Testis (tissue), 2 donors: Measurements from ENCODE around the gene CDH24.

ENCODE experiments used
- POLR2A ChIP-seq: fragments of 450-650 bp; IDR thresholded peaks from one replicate; pipeline ENCODE4 v1.6.1; 2017; ENCODE audit warnings: antibody characterized with exemption, mild to moderate bottlenecking, moderate library complexity
- TF ChIP-seq, protein P1 (sequence below), 3 experiments: fragments of 450-650 bp in 2 of 3; fragments of 200-600 bp in 1 of 3; sonication (generic) in 1 of 3; IDR thresholded peaks; one replicate each; pipeline ENCODE4 v1.5.1; 2016 to 2019; ENCODE audit warnings: antibody characterized with exemption in 3 of 3, mild to moderate bottlenecking in 2 of 3, moderate library complexity in 1 of 3

DNA sequence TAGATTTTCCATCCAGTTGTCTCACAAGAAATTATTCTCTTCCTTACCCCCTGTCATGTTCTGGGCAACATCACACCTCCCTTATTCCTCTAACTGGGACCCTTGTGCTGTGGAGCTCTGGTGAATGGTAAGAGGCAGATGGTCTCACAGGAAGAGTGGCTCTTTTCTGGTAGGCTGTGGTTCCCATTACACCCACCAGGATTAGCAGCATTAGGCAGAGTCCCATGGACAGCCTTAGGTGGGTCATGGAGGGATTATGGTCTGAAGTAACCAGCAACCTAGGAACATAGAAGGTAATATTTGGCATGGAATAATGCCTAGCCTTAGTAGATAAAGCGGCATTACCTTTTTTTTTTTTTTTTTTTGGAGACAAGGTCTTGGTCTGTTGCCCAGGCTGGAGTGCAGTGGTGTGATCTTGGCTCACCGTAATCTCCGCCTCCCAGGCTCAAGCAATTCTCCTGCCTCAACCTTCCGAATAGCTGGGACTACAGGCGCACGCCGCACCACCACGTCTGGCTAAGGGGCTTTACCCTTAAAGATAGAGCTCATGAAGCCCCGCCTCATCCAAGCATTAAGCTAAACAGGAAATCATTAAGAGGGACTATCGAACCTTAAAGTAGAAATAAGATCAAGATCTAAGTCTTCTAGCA lies 42.0 kb upstream of the CDH24 start:
- TF ChIP-seq, protein P1, sequence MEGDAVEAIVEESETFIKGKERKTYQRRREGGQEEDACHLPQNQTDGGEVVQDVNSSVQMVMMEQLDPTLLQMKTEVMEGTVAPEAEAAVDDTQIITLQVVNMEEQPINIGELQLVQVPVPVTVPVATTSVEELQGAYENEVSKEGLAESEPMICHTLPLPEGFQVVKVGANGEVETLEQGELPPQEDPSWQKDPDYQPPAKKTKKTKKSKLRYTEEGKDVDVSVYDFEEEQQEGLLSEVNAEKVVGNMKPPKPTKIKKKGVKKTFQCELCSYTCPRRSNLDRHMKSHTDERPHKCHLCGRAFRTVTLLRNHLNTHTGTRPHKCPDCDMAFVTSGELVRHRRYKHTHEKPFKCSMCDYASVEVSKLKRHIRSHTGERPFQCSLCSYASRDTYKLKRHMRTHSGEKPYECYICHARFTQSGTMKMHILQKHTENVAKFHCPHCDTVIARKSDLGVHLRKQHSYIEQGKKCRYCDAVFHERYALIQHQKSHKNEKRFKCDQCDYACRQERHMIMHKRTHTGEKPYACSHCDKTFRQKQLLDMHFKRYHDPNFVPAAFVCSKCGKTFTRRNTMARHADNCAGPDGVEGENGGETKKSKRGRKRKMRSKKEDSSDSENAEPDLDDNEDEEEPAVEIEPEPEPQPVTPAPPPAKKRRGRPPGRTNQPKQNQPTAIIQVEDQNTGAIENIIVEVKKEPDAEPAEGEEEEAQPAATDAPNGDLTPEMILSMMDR (IDR thresholded peaks at IDR 0.05), result no peak
- no peak for TF ChIP-seq POLR2A
